ENCODE results near the gene EFEMP2.

Gene EFEMP2

DNA sequence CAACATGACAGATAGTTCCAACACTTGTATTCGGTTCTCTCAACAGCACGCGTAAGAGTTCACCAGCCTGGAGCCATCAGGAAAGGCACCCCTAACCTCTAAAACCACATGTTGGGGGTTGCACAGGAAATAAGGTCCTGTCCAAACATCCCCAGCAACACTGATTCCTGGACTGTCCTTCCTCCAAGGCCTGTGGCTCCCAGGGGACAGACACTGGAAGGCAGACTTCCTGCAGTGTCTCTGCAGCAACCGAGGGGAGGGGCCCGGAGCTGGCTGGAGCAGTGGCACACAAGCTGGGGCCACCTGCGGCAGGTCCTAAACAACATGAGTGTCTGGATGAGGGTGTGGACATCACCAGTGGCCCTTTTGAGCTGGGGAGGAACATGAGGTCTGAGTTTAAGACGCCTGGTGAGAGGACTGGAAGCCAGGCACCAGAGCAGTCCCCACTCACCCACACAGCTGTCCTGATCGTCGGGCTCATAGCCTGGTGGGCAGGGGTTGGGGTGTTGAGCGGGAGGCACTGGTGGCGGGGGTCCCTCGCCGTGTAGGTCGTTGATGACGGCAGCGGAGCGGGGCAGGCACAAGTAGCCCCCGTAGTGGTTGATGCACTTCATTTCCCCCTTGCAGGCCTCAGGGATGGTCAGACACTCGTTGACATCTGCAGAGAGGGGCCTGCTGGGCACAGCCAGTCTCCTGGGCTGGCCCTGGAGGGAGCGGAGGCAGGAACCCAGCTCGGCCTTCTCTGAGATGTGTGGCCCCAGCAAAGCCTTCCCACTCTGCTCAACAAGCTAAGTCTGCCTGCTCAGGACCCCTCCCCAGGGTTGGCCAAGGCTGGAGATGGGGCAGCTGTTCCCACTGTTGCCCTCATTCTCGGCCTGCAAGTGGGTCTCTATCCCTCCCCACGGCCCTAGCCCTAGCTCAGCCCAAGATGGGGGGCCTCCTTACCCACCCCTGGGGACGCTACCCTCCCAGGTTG, 1.6 kb downstream of the EFEMP2 start:
- H3K36me3 ChIP-seq (ENCODE audit: control insufficient read depth, insufficient read depth, low read length), result peaks cover 12% of the 10 kb centered on the region; the same call in 1 of the 2 replicates
- H3K4me1 ChIP-seq (ENCODE audit: control insufficient read depth, insufficient read depth, low read length), result 0 out of 2 replicates have a peak, but pooled peaks cover 4% of the 10 kb centered on the region
- H3K27me3 ChIP-seq (ENCODE audit: control insufficient read depth, insufficient read depth, low read length), result no peaks in the 10 kb centered on the region; the same call in 1 of the 2 replicates
- no peak overlapping the region for H3K4me3 ChIP-seq (ENCODE audit: low read depth, low read length)
- H3K9me3 ChIP-seq (ENCODE audit: control insufficient read depth, insufficient read depth, low read length), result no peaks in the 10 kb centered on the region
- H3K27ac ChIP-seq (ENCODE audit: low read depth, low read length), result no peak overlapping the region
- no peak overlapping the region for H3K9ac ChIP-seq (ENCODE audit: low read depth, low read length)

DNA sequence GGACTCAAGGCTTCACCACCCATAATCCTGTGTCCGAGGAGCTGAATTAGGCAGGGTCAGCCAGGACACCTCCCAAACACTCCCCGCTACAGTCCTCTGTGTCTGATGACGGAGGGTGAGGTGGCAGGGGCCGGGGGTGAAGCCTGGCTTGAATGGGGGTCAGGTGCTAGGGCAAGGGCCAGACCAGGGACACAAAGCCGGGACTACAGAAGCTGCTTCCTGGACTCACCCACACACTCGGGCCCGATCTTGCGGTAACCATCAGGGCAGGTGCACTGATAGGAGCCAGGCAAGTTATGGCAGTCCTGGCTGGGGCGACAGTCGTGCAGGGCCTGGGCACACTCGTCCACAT, 2.3 kb downstream of the EFEMP2 start:
- no peak overlapping the region for H3K4me3 ChIP-seq (ENCODE audit: low read depth, low read length)
- no peaks in the 10 kb centered on the region; the same call in 1 of the 2 replicates for H3K27me3 ChIP-seq (ENCODE audit: control insufficient read depth, insufficient read depth, low read length)
- no peak overlapping the region for H3K9ac ChIP-seq (ENCODE audit: low read depth, low read length)
- no peak overlapping the region for H3K27ac ChIP-seq (ENCODE audit: low read depth, low read length)
- 0 out of 2 replicates have a peak, but pooled peaks cover 4% of the 10 kb centered on the region for H3K4me1 ChIP-seq (ENCODE audit: control insufficient read depth, insufficient read depth, low read length)
- no peaks in the 10 kb centered on the region for H3K9me3 ChIP-seq (ENCODE audit: control insufficient read depth, insufficient read depth, low read length)
- H3K36me3 ChIP-seq (ENCODE audit: control insufficient read depth, insufficient read depth, low read length), result peaks cover 19% of the 10 kb centered on the region

GRCh38 chr11:65869643-65870306, 2.8 kb downstream of the EFEMP2 start:
- Histone ChIP-seq H3K9ac (ENCODE audit: low read depth, low read length) (no peak overlapping the region), H3K9me3 (ENCODE audit: control insufficient read depth, insufficient read depth, low read length) (no peaks in the 10 kb centered on the region), H3K27ac (ENCODE audit: low read depth, low read length) (no peak overlapping the region), H3K4me1 (ENCODE audit: control insufficient read depth, insufficient read depth, low read length) (0 out of 2 replicates have a peak, but pooled peaks cover 4% of the 10 kb centered on the region), H3K4me3 (ENCODE audit: low read depth, low read length) (no peak overlapping the region), H3K27me3 (ENCODE audit: control insufficient read depth, insufficient read depth, low read length) (no peaks in the 10 kb centered on the region; the same call in 1 of the 2 replicates), H3K36me3 (ENCODE audit: control insufficient read depth, insufficient read depth, low read length) (peaks cover 24% of the 10 kb centered on the region)

GRCh38 chr11:65868907-65869306, 3.7 kb downstream of the EFEMP2 start:
- Histone ChIP-seq H3K4me1 (ENCODE audit: control insufficient read depth, insufficient read depth, low read length) (0 out of 2 replicates have a peak, but pooled peaks cover 4% of the 10 kb centered on the region), H3K27ac (ENCODE audit: low read depth, low read length) (no peak overlapping the region), H3K27me3 (ENCODE audit: control insufficient read depth, insufficient read depth, low read length) (no peaks in the 10 kb centered on the region; the same call in 1 of the 2 replicates), H3K9me3 (ENCODE audit: control insufficient read depth, insufficient read depth, low read length) (no peaks in the 10 kb centered on the region), H3K9ac (ENCODE audit: low read depth, low read length) (no peak overlapping the region), H3K4me3 (ENCODE audit: low read depth, low read length) (no peak overlapping the region), H3K36me3 (ENCODE audit: control insufficient read depth, insufficient read depth, low read length) (peaks cover 33% of the 10 kb centered on the region)

GRCh38 chr11:65868076-65868667, 4.4 kb downstream of the EFEMP2 start:
- H3K27ac ChIP-seq (ENCODE audit: low read depth, low read length), result no peak overlapping the region
- peak overlapping the region; percentile 57 for H3K4me3 ChIP-seq (ENCODE audit: low read depth, low read length)
- H3K9me3 ChIP-seq (ENCODE audit: control insufficient read depth, insufficient read depth, low read length), result no peaks in the 10 kb centered on the region
- H3K36me3 ChIP-seq (ENCODE audit: control insufficient read depth, insufficient read depth, low read length), result peaks cover 40% of the 10 kb centered on the region
- H3K4me1 ChIP-seq (ENCODE audit: control insufficient read depth, insufficient read depth, low read length), result 0 out of 2 replicates have a peak, but pooled peaks cover 4% of the 10 kb centered on the region
- H3K9ac ChIP-seq (ENCODE audit: low read depth, low read length), result no peak overlapping the region
- H3K27me3 ChIP-seq (ENCODE audit: control insufficient read depth, insufficient read depth, low read length), result no peaks in the 10 kb centered on the region; the same call in 1 of the 2 replicates

- Histone ChIP-seq H3K36me3 (ENCODE audit: control insufficient read depth, insufficient read depth, low read length) (peaks cover 46% of the 10 kb centered on the region), H3K27me3 (ENCODE audit: control insufficient read depth, insufficient read depth, low read length) (no peaks in the 10 kb centered on the region; the same call in 1 of the 2 replicates), H3K9me3 (ENCODE audit: control insufficient read depth, insufficient read depth, low read length) (no peaks in the 10 kb centered on the region)
Measured at GRCh38 chr11:65867284-65868071, 5.1 kb downstream of the EFEMP2 start.

DNA sequence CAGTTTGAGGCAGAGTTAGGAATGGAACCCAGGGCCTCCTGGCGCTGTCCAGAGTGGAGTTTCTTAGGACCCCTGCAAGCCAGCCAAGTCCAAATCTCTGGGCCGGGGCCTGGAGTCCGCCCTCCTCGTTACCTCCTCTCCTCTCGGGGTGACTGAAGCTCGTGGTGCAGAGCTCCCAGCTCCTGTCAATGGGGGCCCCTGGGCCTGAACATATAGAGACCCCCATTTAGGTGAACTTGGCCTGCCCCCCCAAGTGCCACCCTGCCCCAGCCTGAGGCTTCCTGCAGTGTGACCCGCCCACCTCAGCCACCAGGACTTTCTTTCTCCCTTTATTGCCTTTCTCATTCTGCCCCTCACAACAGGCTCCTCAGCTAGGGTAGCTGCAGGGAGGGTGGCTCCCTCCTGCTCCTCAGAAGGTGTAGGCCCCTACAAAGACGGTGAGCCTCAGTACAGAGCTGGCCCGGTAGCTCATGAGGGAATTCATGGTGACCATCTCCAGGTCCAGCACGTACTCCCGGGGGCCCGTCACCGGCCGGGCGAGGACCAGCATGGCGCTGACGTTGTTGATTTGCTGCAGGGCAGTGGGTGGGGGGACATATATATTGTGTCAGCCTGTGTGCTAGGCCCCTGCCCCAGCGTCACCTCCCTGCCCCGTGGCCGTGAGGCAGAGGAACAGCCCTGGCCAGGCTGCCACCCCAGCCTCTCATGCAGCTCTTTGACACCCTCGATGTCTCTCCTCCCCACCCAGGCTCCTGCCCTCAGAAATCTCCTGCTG, 5.9 kb downstream of the EFEMP2 start:
- Histone ChIP-seq H3K27me3 (ENCODE audit: control insufficient read depth, insufficient read depth, low read length) (no peaks in the 10 kb centered on the region; the same call in 1 of the 2 replicates), H3K4me3 (ENCODE audit: low read depth, low read length) (no peak overlapping the region), H3K36me3 (ENCODE audit: control insufficient read depth, insufficient read depth, low read length) (peaks cover 51% of the 10 kb centered on the region), H3K9me3 (ENCODE audit: control insufficient read depth, insufficient read depth, low read length) (no peaks in the 10 kb centered on the region), H3K9ac (ENCODE audit: low read depth, low read length) (no peak overlapping the region), H3K27ac (ENCODE audit: low read depth, low read length) (no peak overlapping the region), H3K4me1 (ENCODE audit: control insufficient read depth, insufficient read depth, low read length) (0 out of 2 replicates have a peak, but pooled peaks cover 4% of the 10 kb centered on the region)

More at GRCh38 chr11:65867284-65868071, 5.1 kb downstream of the EFEMP2 start:
- Histone ChIP-seq H3K9ac (ENCODE audit: low read depth, low read length) (no peak overlapping the region), H3K4me3 (ENCODE audit: low read depth, low read length) (peak overlapping the region; percentile 57), H3K27ac (ENCODE audit: low read depth, low read length) (no peak overlapping the region), H3K4me1 (ENCODE audit: control insufficient read depth, insufficient read depth, low read length) (0 out of 2 replicates have a peak, but pooled peaks cover 4% of the 10 kb centered on the region)

- no peak overlapping the region for H3K27ac ChIP-seq (ENCODE audit: low read depth, low read length)
- no peak overlapping the region for H3K9ac ChIP-seq (ENCODE audit: low read depth, low read length)
- 0 out of 2 replicates have a peak, but pooled peaks cover 4% of the 10 kb centered on the region for H3K4me1 ChIP-seq (ENCODE audit: control insufficient read depth, insufficient read depth, low read length)
- no peaks in the 10 kb centered on the region for H3K9me3 ChIP-seq (ENCODE audit: control insufficient read depth, insufficient read depth, low read length)
- H3K4me3 ChIP-seq (ENCODE audit: low read depth, low read length), result no peak overlapping the region
- H3K36me3 ChIP-seq (ENCODE audit: control insufficient read depth, insufficient read depth, low read length), result peaks cover 51% of the 10 kb centered on the region
- H3K27me3 ChIP-seq (ENCODE audit: control insufficient read depth, insufficient read depth, low read length), result no peaks in the 10 kb centered on the region
Measured at GRCh38 chr11:65865550-65866172, 6.9 kb downstream of the EFEMP2 start.

DNA sequence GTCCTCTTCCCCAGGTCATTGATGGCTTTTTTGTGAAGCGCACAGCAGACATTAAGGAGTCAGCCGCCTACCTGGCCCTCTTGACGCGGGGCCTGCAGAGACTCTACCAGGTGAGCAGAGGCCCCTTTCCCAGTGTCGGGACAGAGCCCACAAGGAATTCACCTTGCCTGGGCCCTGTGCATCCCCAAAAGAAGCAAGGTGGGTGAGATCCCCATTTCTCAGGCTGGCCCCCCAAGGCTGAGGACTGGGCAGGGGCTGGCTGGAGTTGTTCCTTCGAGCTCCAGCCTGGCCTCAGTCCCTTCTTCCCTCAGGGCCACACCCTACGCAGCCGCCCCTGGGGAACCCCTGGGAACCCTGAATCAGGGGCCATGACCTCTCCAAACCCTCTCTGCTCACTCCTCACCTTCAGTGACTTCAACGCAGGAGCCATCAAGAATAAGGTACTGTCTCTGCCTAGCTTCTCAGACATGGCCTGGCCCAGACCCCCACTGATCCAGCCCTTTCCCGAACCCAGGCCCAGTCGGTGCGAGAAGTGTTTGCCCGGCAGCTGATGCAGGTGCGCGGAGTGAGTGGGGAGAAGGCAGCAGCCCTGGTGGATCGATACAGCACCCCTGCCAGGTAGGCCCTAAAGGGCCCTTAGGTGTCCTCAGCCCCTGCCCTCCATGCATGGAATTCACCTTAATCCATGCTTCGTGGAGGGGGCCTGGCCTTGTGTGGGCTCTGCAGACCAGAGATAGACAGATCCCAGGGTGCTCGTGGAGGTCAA, 7.7 kb downstream of the EFEMP2 start:
- H3K27me3 ChIP-seq (ENCODE audit: control insufficient read depth, insufficient read depth, low read length), result no peaks in the 10 kb centered on the region
- H3K36me3 ChIP-seq (ENCODE audit: control insufficient read depth, insufficient read depth, low read length), result peaks cover 51% of the 10 kb centered on the region
- H3K9me3 ChIP-seq (ENCODE audit: control insufficient read depth, insufficient read depth, low read length), result no peaks in the 10 kb centered on the region
- H3K9ac ChIP-seq (ENCODE audit: low read depth, low read length), result no peak overlapping the region
- H3K4me3 ChIP-seq (ENCODE audit: low read depth, low read length), result no peak overlapping the region
- H3K4me1 ChIP-seq (ENCODE audit: control insufficient read depth, insufficient read depth, low read length), result 0 out of 2 replicates have a peak, but pooled peaks cover 4% of the 10 kb centered on the region
- H3K27ac ChIP-seq (ENCODE audit: low read depth, low read length), result no peak overlapping the region

Measured in HUES48 (cell line).